ENCODE measurements around the gene KIAA0930.

DNA sequence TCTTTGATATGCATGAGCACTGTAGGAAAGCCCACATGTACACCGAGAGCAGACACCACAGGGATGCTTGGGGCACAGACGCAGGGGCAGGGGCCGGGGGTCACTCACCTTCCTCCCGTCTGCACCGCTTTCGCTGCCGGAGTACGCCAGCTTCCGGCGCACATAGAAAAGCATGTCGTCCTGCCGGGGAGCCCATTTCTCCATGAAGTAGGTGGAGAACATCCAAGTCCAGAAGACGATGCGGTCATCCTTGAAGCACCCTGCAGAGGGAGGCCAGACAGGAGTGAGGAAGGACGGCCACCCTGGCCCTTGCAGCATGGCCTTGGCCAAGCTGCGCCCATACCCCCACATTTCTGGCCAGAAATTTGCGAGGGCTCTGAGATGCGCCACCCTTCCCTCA is 28.8 kb downstream of the KIAA0930 start:
- TF ChIP-seq, protein P1, sequence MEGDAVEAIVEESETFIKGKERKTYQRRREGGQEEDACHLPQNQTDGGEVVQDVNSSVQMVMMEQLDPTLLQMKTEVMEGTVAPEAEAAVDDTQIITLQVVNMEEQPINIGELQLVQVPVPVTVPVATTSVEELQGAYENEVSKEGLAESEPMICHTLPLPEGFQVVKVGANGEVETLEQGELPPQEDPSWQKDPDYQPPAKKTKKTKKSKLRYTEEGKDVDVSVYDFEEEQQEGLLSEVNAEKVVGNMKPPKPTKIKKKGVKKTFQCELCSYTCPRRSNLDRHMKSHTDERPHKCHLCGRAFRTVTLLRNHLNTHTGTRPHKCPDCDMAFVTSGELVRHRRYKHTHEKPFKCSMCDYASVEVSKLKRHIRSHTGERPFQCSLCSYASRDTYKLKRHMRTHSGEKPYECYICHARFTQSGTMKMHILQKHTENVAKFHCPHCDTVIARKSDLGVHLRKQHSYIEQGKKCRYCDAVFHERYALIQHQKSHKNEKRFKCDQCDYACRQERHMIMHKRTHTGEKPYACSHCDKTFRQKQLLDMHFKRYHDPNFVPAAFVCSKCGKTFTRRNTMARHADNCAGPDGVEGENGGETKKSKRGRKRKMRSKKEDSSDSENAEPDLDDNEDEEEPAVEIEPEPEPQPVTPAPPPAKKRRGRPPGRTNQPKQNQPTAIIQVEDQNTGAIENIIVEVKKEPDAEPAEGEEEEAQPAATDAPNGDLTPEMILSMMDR (conservative IDR thresholded peaks at IDR 0.05) = no peak
- no peak for TF ChIP-seq EZH2 (IDR thresholded peaks at IDR 0.05; ENCODE audit: low read depth)

All from PC-9 (cell line).